Eye (tissue), 1 donor: ENCODE data around the gene VPS26B.
"Not testable (repeated sequence)": the region's sequence is repeated elsewhere in the genome, so short reads cannot be mapped to it uniquely, and the experiment has no call there.

ENCODE experiments used
- DNase-seq: peaks from one replicate; pipeline ENCODE4 v3.0.0-alpha.2; 2015

VPS26B gene

GRCh38 chr11:134260983-134261382 is 36.5 kb downstream of the VPS26B start:
- DNase-seq, result no peak

GRCh38 chr11:134261626-134262488 is 37.4 kb downstream of the VPS26B start:
- DNase-seq, result peak; percentile 30

- no peak for DNase-seq
Observed at GRCh38 chr11:134264966-134265764, 40.7 kb downstream of the VPS26B start.

GRCh38 chr11:134266440-134266839 is 42.0 kb downstream of the VPS26B start:
- DNase-seq, result no peak

- DNase-seq, result no peak
Observed at GRCh38 chr11:134266841-134267251, 42.4 kb downstream of the VPS26B start.

GRCh38 chr11:134267461-134267860 is 43.0 kb downstream of the VPS26B start:
- DNase-seq, result peak; percentile 45

- DNase-seq, result peak; percentile 26
Observed at GRCh38 chr11:134267966-134268365, 43.5 kb downstream of the VPS26B start.

- DNase-seq, result peak; percentile 25
Observed at GRCh38 chr11:134270250-134270714, 45.8 kb downstream of the VPS26B start.

GRCh38 chr11:134271978-134272377 is 47.5 kb downstream of the VPS26B start:
- no peak for DNase-seq

- peak; percentile 87 for DNase-seq
Observed at GRCh38 chr11:134272381-134273316, 48.2 kb downstream of the VPS26B start.

- DNase-seq, result no peak
Observed at GRCh38 chr11:134273317-134273712, 48.8 kb downstream of the VPS26B start.

GRCh38 chr11:134275188-134275533 is 50.7 kb downstream of the VPS26B start:
- DNase-seq, result no peak

GRCh38 chr11:134275534-134276395 is 51.3 kb downstream of the VPS26B start, which contains the start of gene GLB1L3:
Gene GLB1L3, plus strand, starts transcription at chr11:134276379. Its CDS starts 362 bp downstream, at chr11:134276741.
- peak; percentile 84 for DNase-seq

- peak; percentile 61 for DNase-seq
Observed at GRCh38 chr11:134276396-134277182, 52.1 kb downstream of the VPS26B start.

GRCh38 chr11:134277183-134278001 is 52.9 kb downstream of the VPS26B start:
- peak; percentile 67 for DNase-seq

- no peak for DNase-seq
Observed at GRCh38 chr11:134278356-134278755, 53.9 kb downstream of the VPS26B start.

- DNase-seq, result not testable (repeated sequence)
Observed at GRCh38 chr11:134281635-134282034, 57.2 kb downstream of the VPS26B start.

- DNase-seq, result no peak
Observed at GRCh38 chr11:134282121-134283045, 57.9 kb downstream of the VPS26B start.
